HCT116 (cell line): ENCODE data around the gene C10orf88. TPM values are rescaled to one million over a fixed set of nuclear protein-coding genes. Genes with fewer than 3 reads are reported as not detected.

Source experiments
- ATAC-seq: fragments of 200-7000 bp; cut with Tn5 transposase; 2 replicates; pipeline ENCODE4 v1.9.1; 2020; ENCODE audit warnings: mild to moderate bottlenecking, moderate library complexity
- BruUV-seq: library from RNA; stranded (reverse); fragments of 400-500 nt; replicated peaks from 2 replicates; lab custom pipeline; 2021; lab: Mats Ljungman, UMichigan
- CTCF ChIA-PET: fragments of 300-600 bp; sonication (Branson Sonifier 250); formaldehyde crosslinking; loops from one replicate; lab custom pipeline; 2021; ENCODE audit warnings: antibody characterized with exemption; lab: Charles Lee
- POLR2A ChIA-PET: fragments of 300-600, 350-600 bp; sonication (Branson Sonifier 250); formaldehyde crosslinking; loops from one replicate; lab custom pipeline; 2021; ENCODE audit warnings: antibody characterized with exemption; lab: Charles Lee
- RAD21 ChIA-PET, 2 experiments: fragments of 300-600 bp; sonication (Branson Sonifier 250); formaldehyde crosslinking; loops; one replicate each; lab custom pipeline; 2023; ENCODE audit warnings: low total read pairs in 2 of 2; ENCODE audit not compliant: uncharacterized antibody in 2 of 2, unreplicated experiment in 2 of 2, low non-redundant PET in 1 of 2; lab: Charles Lee
- DNase-seq: peaks from one replicate; pipeline ENCODE4 v3.0.0-alpha.2; 2010; ENCODE audit warnings: low read depth, low spot score
- H2AFZ ChIP-seq: fragments of 200-600 bp; shearing (Covaris generic), sonication (generic); 2 replicates; pipeline ENCODE4 v1.6.1; 2017; ENCODE audit warnings: low read depth, mixed run types, mixed read lengths, antibody characterized with exemption, low read length; ENCODE audit not compliant: poor library complexity, severe bottlenecking
- H3K27ac ChIP-seq: 2 replicates; pipeline ENCODE4 v1.5.1; 2012; ENCODE audit warnings: low read depth, low read length
- H3K27me3 ChIP-seq: fragments of 200-600 bp; sonication (generic); 2 replicates; pipeline ENCODE4 v1.6.1; 2016; ENCODE audit warnings: mixed run types, low read length, mixed read lengths; ENCODE audit not compliant: insufficient read depth
- H3K36me3 ChIP-seq, 2 experiments: fragments of 200-500 bp in 1 of 2; fragments of 200-600 bp in 1 of 2; sonication (Bioruptor generic) in 1 of 2; sonication (generic) in 1 of 2; 2 replicates each; pipeline versions ENCODE4 v1.5.1 to v1.6.1; 2014 to 2016; ENCODE audit warnings: low read length in 2 of 2, inconsistent platforms in 1 of 2, mixed read lengths in 1 of 2, mixed run types in 1 of 2; ENCODE audit not compliant: insufficient read depth in 2 of 2, control insufficient read depth in 1 of 2
- H3K4me1 ChIP-seq, 2 experiments: fragments of 200-600 bp in 1 of 2; sonication (generic) in 1 of 2; 2 replicates each; pipeline versions ENCODE4 v1.5.1 to v1.6.1; 2012 to 2017; ENCODE audit warnings: low read length in 2 of 2, inconsistent platforms in 1 of 2, mild to moderate bottlenecking in 1 of 2, mixed read lengths in 1 of 2, mixed run types in 1 of 2, moderate library complexity in 1 of 2; ENCODE audit not compliant: insufficient read depth in 2 of 2, control insufficient read depth in 1 of 2
- H3K4me2 ChIP-seq: fragments of 200-600 bp; sonication (generic); 2 replicates; pipeline ENCODE4 v1.6.1; 2017; ENCODE audit warnings: mixed run types, low read length, mixed read lengths
- H3K4me3 ChIP-seq, 2 experiments: fragments of 200-600 bp in 1 of 2; sonication (generic) in 1 of 2; replicated peaks in 1 of 2; 2 replicates each; pipeline ENCODE4 v1.5.1; 2011 to 2016; ENCODE audit warnings: low read length in 2 of 2, control low read depth in 1 of 2, low read depth in 1 of 2, mild to moderate bottlenecking in 1 of 2, mixed read lengths in 1 of 2, mixed run types in 1 of 2
- H3K79me2 ChIP-seq: fragments of 200-600 bp; sonication (generic); 2 replicates; pipeline ENCODE4 v1.6.1; 2017; ENCODE audit warnings: mild to moderate bottlenecking, mixed run types, low read length, moderate library complexity, mixed read lengths; ENCODE audit not compliant: insufficient read depth
- H3K9ac ChIP-seq: fragments of 200-600 bp; sonication (generic); 2 replicates; pipeline ENCODE4 v1.6.1; 2016; ENCODE audit warnings: low read length, mixed read lengths
- H3K9me2 ChIP-seq: fragments of 200-600 bp; sonication (generic), shearing (Covaris generic); 2 replicates; pipeline ENCODE4 v1.6.1; 2017; ENCODE audit warnings: mixed run types, mild to moderate bottlenecking, moderate library complexity; ENCODE audit not compliant: insufficient read depth
- H3K9me3 ChIP-seq, 2 experiments: fragments of 200-500 bp in 1 of 2; fragments of 200-600 bp in 1 of 2; sonication (Bioruptor generic) in 1 of 2; sonication (generic) in 1 of 2; 2 replicates each; pipeline ENCODE4 v1.6.1; 2014 to 2017; ENCODE audit warnings: low read length in 2 of 2, mixed read lengths in 2 of 2, inconsistent platforms in 1 of 2, low read depth in 1 of 2, mild to moderate bottlenecking in 1 of 2, mixed run types in 1 of 2, moderate library complexity in 1 of 2; ENCODE audit not compliant: control insufficient read depth in 1 of 2, insufficient read depth in 1 of 2
- H4K20me1 ChIP-seq: fragments of 200-600 bp; sonication (generic), shearing (Covaris generic); 2 replicates; pipeline ENCODE4 v1.6.1; 2017; ENCODE audit warnings: mixed run types, mild to moderate bottlenecking, moderate library complexity; ENCODE audit not compliant: insufficient read depth
- EGR1 ChIP-seq: IDR thresholded peaks from 2 replicates; pipeline ENCODE4 v1.6.1; 2012; ENCODE audit warnings: low read depth
- EZH2phosphoT487 ChIP-seq: fragments of 200-600 bp; IDR thresholded peaks from 2 replicates; pipeline ENCODE4 v1.6.1; 2018; ENCODE audit warnings: antibody characterized with exemption, borderline replicate concordance
- FOSL1 ChIP-seq: IDR thresholded peaks from 2 replicates; pipeline ENCODE4 v1.6.1; 2012; ENCODE audit warnings: low read depth
- JUND ChIP-seq: IDR thresholded peaks from 2 replicates; pipeline ENCODE4 v1.6.1; 2012
- MAX ChIP-seq: IDR thresholded peaks from 2 replicates; pipeline ENCODE4 v1.6.1; 2012
- RAD21 ChIP-seq: IDR thresholded peaks from 2 replicates; pipeline ENCODE4 v1.6.1; 2012; ENCODE audit warnings: low read depth, mild to moderate bottlenecking
- SIN3A ChIP-seq: IDR thresholded peaks from 2 replicates; pipeline ENCODE4 v1.6.1; 2012; ENCODE audit warnings: low read depth
- SRF ChIP-seq: IDR thresholded peaks from 2 replicates; pipeline ENCODE4 v1.6.1; 2012; ENCODE audit warnings: low read depth
- TCF7L2 ChIP-seq: IDR thresholded peaks from 2 replicates; pipeline ENCODE4 v1.7.0; 2011; ENCODE audit warnings: borderline replicate concordance, inconsistent platforms; ENCODE audit not compliant: insufficient read depth, insufficient read length; ENCODE audit errors: extremely low read depth
- YY1 ChIP-seq: IDR thresholded peaks from 2 replicates; pipeline ENCODE4 v1.6.1; 2011; ENCODE audit warnings: low read length, low read depth, moderate library complexity, mild to moderate bottlenecking; ENCODE audit not compliant: insufficient replicate concordance; ENCODE audit errors: extremely low read depth
- ZBTB33 ChIP-seq: IDR thresholded peaks from 2 replicates; pipeline ENCODE4 v1.6.1; 2011; ENCODE audit warnings: mild to moderate bottlenecking, low read length, moderate library complexity; ENCODE audit not compliant: insufficient replicate concordance; ENCODE audit errors: extremely low read depth
- ZNF274 ChIP-seq: fragments of 200-500 bp; sonication (Bioruptor generic); IDR thresholded peaks from 2 replicates; pipeline ENCODE4 v1.6.1; 2014; ENCODE audit warnings: mild to moderate bottlenecking, low read depth, low read length, inconsistent platforms
- intact Hi-C: fragments of 100-400 bp; cut with micrococcal nuclease; formaldehyde crosslinking; loops from 2 replicates; pipeline ENCODE4 v1.10.0; 2022
- total RNA-seq: library from RNA; stranded (reverse); gene quantifications from one replicate; pipeline ENCODE4 v1.2.1, GENCODE V29; 2021; ENCODE audit not compliant: unreplicated experiment

The C10orf88 gene
- total RNA-seq, 1 experiment from 2014 or later = 16.2 TPM

- no TSS peak for BruUV-seq
- no peak overlapping the region for H3K4me2 ChIP-seq
- no peaks in the 10 kb centered on the region for H3K36me3 ChIP-seq
- ChIA-PET CTCF (no interaction called here), RAD21 (no interaction called here), POLR2A (no interaction called here)
- H3K4me3 ChIP-seq = no peak overlapping the region
- DNase-seq (no peak), ATAC-seq (no peak)
- H3K9ac ChIP-seq = no peak overlapping the region
- H3K9me2 ChIP-seq = no peaks in the 10 kb centered on the region
- H3K79me2 ChIP-seq = no peaks in the 10 kb centered on the region
- intact Hi-C loops = no loop called here
- no peak overlapping the region for H2AFZ ChIP-seq
- no peaks in the 10 kb centered on the region for H3K9me3 ChIP-seq
- TF ChIP-seq ZNF274 = no peak
- no peak for TF ChIP-seq EZH2phosphoT487
- no peak for TF ChIP-seq ZBTB33
- no peaks in the 10 kb centered on the region for H3K4me1 ChIP-seq
- no peaks in the 10 kb centered on the region for H4K20me1 ChIP-seq
- no peak overlapping the region for H3K27ac ChIP-seq
- H3K27me3 ChIP-seq = no peaks in the 10 kb centered on the region
Measured at GRCh38 chr10:122962405-122962804, 8.4 kb upstream of the C10orf88 start.

- no peaks in the 10 kb centered on the region for H3K36me3 ChIP-seq
- H4K20me1 ChIP-seq = no peaks in the 10 kb centered on the region
- H3K27ac ChIP-seq = no peak overlapping the region
- no peaks in the 10 kb centered on the region for H3K9me2 ChIP-seq
- no peak for DNase-seq
- no peak overlapping the region for H2AFZ ChIP-seq
- ChIA-PET POLR2A (no interaction called here), RAD21 (no interaction called here), CTCF (interaction anchor here (0.9 kb wide), 1 partner anchor 23 kb away, joined by 4 read pairs; the partner anchor contains the start of gene PSTK)
- peaks cover 0 to 7% of the 10 kb centered on the region in 2 experiments; a peak in 1 of 4 replicates for H3K9me3 ChIP-seq
- H3K79me2 ChIP-seq = 0 out of 2 replicates have a peak, but pooled peaks cover under 1% of the 10 kb centered on the region
- no peak overlapping the region for H3K4me3 ChIP-seq
- H3K9ac ChIP-seq = no peak overlapping the region
- no TSS peak for BruUV-seq
- no peak for TF ChIP-seq SIN3A
- TF ChIP-seq JUND = no peak
- TF ChIP-seq YY1 = no peak
- no peak for TF ChIP-seq EGR1
- TF ChIP-seq TCF7L2 = no peak
- TF ChIP-seq FOSL1 = no peak
- no peak for TF ChIP-seq EZH2phosphoT487
- TF ChIP-seq RAD21 = no peak
- no peak for TF ChIP-seq SRF
- no peak for TF ChIP-seq MAX
- no peak for TF ChIP-seq ZNF274
- no peaks in the 10 kb centered on the region for H3K27me3 ChIP-seq
- no peak overlapping the region for H3K4me2 ChIP-seq
- peaks cover 0 to 16% of the 10 kb centered on the region in 2 experiments; a peak in 2 of 4 replicates for H3K4me1 ChIP-seq
- no peak for ATAC-seq
- intact Hi-C loops = no loop called here
Measured at GRCh38 chr10:122957474-122957873, 3.4 kb upstream of the C10orf88 start.
